ENCODE measurements around the gene ADRM1.

Gene ADRM1, protein sequence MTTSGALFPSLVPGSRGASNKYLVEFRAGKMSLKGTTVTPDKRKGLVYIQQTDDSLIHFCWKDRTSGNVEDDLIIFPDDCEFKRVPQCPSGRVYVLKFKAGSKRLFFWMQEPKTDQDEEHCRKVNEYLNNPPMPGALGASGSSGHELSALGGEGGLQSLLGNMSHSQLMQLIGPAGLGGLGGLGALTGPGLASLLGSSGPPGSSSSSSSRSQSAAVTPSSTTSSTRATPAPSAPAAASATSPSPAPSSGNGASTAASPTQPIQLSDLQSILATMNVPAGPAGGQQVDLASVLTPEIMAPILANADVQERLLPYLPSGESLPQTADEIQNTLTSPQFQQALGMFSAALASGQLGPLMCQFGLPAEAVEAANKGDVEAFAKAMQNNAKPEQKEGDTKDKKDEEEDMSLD

GRCh38 chr20:62302341-62303061 is at the start of gene ADRM1:
TSS of gene ADRM1 (plus strand) at chr20:62302997. CDS start at chr20:62303569, 572 bp downstream.
- Histone ChIP-seq H3K27ac (peak within 1 kb of the TSS; percentile 98), H2AFZ (ENCODE audit: low read depth) (peak within 1 kb of the TSS; percentile 100), H3K79me2 (ENCODE audit: insufficient read depth, low read depth) (peaks cover 38% of the 10 kb centered on the region), H3K4me2 (peak within 1 kb of the TSS; percentile 99), H3K9ac (peak within 1 kb of the TSS; percentile 97), H3K4me3 (IDR thresholded peaks at IDR 0.05; ENCODE audit: insufficient read depth, low read depth, low read length) (no peak within 1 kb of the TSS), H3K27me3 (ENCODE audit: insufficient read depth, low read depth) (no peaks in the 10 kb centered on the region), H4K20me1 (ENCODE audit: insufficient read depth) (peaks cover 22% of the 10 kb centered on the region), H3K4me1 (ENCODE audit: low read depth, poor library complexity, severe bottlenecking) (peaks cover 15% of the 10 kb centered on the region), H3K36me3 (ENCODE audit: insufficient read depth) (peaks cover 23% of the 10 kb centered on the region; the same call in 1 of the 2 replicates)
- peak; percentile 76 for TF ChIP-seq CTCF (conservative IDR thresholded peaks at IDR 0.05; ENCODE audit: low read depth, low read length)

GRCh38 chr20:62253398-62253797 is 49.4 kb upstream of the ADRM1 start:
- no peaks in the 10 kb centered on the region for H3K4me1 ChIP-seq (ENCODE audit: low read depth, poor library complexity, severe bottlenecking)
- H3K79me2 ChIP-seq (ENCODE audit: insufficient read depth, low read depth): peaks cover 3% of the 10 kb centered on the region; the same call in 1 of the 2 replicates
- no peaks in the 10 kb centered on the region for H3K27me3 ChIP-seq (ENCODE audit: insufficient read depth, low read depth)
- no peak for TF ChIP-seq CTCF (conservative IDR thresholded peaks at IDR 0.05; ENCODE audit: low read depth, low read length)
- H2AFZ ChIP-seq (ENCODE audit: low read depth): no peak overlapping the region
- H3K4me2 ChIP-seq: no peak overlapping the region
- no peaks in the 10 kb centered on the region for H4K20me1 ChIP-seq (ENCODE audit: insufficient read depth)
- H3K36me3 ChIP-seq (ENCODE audit: insufficient read depth): no peaks in the 10 kb centered on the region
- no peak overlapping the region for H3K4me3 ChIP-seq (IDR thresholded peaks at IDR 0.05; ENCODE audit: insufficient read depth, low read depth, low read length)
- H3K27ac ChIP-seq: no peak overlapping the region
- H3K9ac ChIP-seq: no peak overlapping the region

DNA sequence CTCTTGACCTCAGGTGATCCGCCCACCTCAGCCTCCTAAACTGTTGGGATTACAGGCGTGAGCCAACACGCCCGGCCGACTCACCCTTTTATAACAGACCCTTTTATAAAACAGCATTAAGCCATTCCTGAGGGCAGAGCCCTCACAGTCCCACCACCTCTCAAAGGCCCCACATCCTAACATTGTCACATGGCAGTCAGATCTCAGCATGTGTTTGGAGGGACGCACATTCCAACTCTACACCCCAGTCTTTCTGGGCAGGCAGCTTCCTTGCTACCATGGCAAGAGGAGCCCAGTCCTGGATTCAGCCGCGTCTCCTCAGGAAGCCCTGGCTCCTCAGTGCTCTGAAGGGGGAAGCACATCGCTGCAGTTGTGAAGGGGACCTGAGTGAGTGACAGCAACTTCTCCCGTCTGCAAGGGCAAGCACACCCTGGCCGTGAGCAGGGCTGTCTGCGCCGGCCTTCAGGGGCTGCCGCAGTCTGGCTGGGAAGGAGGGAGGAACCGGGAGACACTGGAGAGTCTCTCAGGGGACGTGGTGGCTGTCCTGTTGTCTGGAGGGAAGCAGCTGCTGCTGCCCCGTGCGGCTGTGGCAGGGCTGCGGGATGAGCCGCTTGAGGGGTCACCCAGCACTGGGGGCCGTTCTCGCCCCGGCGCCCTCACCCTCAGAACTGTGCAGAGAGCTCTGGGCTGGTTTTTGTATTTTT is 48.6 kb upstream of the ADRM1 start:
- Histone ChIP-seq H3K36me3 (ENCODE audit: insufficient read depth) (no peaks in the 10 kb centered on the region), H3K4me2 (no peak overlapping the region), H3K27ac (no peak overlapping the region), H3K9ac (no peak overlapping the region), H4K20me1 (ENCODE audit: insufficient read depth) (no peaks in the 10 kb centered on the region), H3K4me1 (ENCODE audit: low read depth, poor library complexity, severe bottlenecking) (no peaks in the 10 kb centered on the region), H2AFZ (ENCODE audit: low read depth) (no peak overlapping the region), H3K27me3 (ENCODE audit: insufficient read depth, low read depth) (no peaks in the 10 kb centered on the region), H3K4me3 (IDR thresholded peaks at IDR 0.05; ENCODE audit: insufficient read depth, low read depth, low read length) (no peak overlapping the region), H3K79me2 (ENCODE audit: insufficient read depth, low read depth) (no peaks in the 10 kb centered on the region; the same call in 1 of the 2 replicates)
- TF ChIP-seq CTCF (conservative IDR thresholded peaks at IDR 0.05; ENCODE audit: low read depth, low read length): no peak

GRCh38 chr20:62255976-62256375 is 46.8 kb upstream of the ADRM1 start:
- H3K27ac ChIP-seq: no peak overlapping the region
- no peaks in the 10 kb centered on the region for H3K27me3 ChIP-seq (ENCODE audit: insufficient read depth, low read depth)
- H2AFZ ChIP-seq (ENCODE audit: low read depth): no peak overlapping the region
- no peak overlapping the region for H3K9ac ChIP-seq
- H3K4me2 ChIP-seq: no peak overlapping the region
- no peak overlapping the region for H3K4me3 ChIP-seq (IDR thresholded peaks at IDR 0.05; ENCODE audit: insufficient read depth, low read depth, low read length)
- no peaks in the 10 kb centered on the region for H3K36me3 ChIP-seq (ENCODE audit: insufficient read depth)
- H3K79me2 ChIP-seq (ENCODE audit: insufficient read depth, low read depth): no peaks in the 10 kb centered on the region; the same call in 1 of the 2 replicates
- no peak for TF ChIP-seq CTCF (conservative IDR thresholded peaks at IDR 0.05; ENCODE audit: low read depth, low read length)
- H3K4me1 ChIP-seq (ENCODE audit: low read depth, poor library complexity, severe bottlenecking): no peaks in the 10 kb centered on the region
- no peaks in the 10 kb centered on the region for H4K20me1 ChIP-seq (ENCODE audit: insufficient read depth)

All from KMS-11 (cell line).